Spleen (tissue), 7 donors: Measurements from ENCODE around the gene CERCAM.
"Not testable (repeated sequence)": the region's sequence is repeated elsewhere in the genome, so short reads cannot be mapped to it uniquely, and the experiment has no call there.

Experiments
- POLR2AphosphoS5 ChIP-seq, 3 donors: sonication (generic); formaldehyde crosslinking; IDR thresholded peaks; one replicate each; pipeline ENCODE4 v1.5.1; 2017; ENCODE audit warnings: antibody characterized with exemption in 3 of 3
- TF ChIP-seq, protein P1 (sequence below), 11 experiments: fragments of 200-600 bp in 7 of 11; fragments of 450-650 bp in 4 of 11; sonication (generic) in 4 of 11; IDR thresholded peaks in 8 of 11; conservative IDR thresholded peaks in 3 of 11; 1 replicate in 7 of 11; 2 replicates in 4 of 11; pipeline versions ENCODE4 v1.4.0 to v1.8.0; 2016 to 2021; ENCODE audit warnings: antibody characterized with exemption in 11 of 11, inconsistent platforms in 4 of 11, mild to moderate bottlenecking in 1 of 11
- donor health status: DM: no; HTN: no; CAD: no; lungs with moderate emphysema.
- donor health status: DM: no; HTN: no; CAD: no.
- donor health status: DM: no; HTN: no; CAD: no.

DNA sequence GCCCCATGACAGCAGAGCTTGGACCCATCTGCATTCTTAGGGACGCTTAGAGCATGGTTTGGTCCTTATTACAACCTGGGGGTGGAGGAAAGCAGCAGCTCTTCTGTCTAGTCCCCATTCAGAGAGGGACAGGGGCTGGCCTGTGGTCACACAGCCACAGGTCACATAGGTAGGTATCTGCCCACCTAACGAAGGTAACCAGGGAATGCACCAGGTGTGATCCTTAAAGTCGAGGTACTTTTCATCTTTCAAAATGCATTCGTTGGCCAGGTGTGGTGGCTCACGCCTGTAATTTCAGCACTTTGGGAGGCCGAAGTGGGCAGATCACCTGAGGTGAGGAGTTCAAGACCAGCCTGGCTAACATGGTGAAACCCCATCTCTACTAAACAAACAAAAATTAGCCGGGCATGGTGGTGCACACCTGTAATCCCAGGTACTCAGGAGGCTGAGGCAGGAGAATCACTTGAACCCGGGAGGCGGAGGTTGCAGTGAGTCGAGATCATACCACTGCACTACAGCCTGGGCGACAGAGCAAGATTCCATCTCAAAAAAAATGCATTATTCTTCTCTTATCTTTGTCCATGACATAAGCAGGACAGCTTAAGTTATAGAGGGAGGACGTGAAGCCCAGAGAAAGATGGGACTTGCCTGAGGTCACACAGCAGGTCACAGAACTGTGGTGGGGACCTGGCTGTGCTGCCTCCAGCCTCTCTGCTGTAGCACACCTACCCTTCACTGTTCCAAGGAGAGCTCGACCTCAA lies 1.5 kb downstream of the CERCAM start:
- TF ChIP-seq, protein P1, sequence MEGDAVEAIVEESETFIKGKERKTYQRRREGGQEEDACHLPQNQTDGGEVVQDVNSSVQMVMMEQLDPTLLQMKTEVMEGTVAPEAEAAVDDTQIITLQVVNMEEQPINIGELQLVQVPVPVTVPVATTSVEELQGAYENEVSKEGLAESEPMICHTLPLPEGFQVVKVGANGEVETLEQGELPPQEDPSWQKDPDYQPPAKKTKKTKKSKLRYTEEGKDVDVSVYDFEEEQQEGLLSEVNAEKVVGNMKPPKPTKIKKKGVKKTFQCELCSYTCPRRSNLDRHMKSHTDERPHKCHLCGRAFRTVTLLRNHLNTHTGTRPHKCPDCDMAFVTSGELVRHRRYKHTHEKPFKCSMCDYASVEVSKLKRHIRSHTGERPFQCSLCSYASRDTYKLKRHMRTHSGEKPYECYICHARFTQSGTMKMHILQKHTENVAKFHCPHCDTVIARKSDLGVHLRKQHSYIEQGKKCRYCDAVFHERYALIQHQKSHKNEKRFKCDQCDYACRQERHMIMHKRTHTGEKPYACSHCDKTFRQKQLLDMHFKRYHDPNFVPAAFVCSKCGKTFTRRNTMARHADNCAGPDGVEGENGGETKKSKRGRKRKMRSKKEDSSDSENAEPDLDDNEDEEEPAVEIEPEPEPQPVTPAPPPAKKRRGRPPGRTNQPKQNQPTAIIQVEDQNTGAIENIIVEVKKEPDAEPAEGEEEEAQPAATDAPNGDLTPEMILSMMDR (IDR thresholded peaks at IDR 0.05 in 8 of 11, conservative IDR thresholded peaks at IDR 0.05 in 3 of 11): not testable (repeated sequence)
- TF ChIP-seq POLR2AphosphoS5 (IDR thresholded peaks at IDR 0.05): not testable (repeated sequence)
